ENCODE data around the gene APBB2. TPM values are rescaled to one million over a fixed set of nuclear protein-coding genes. Genes with fewer than 3 reads are reported as not detected.

APBB2 gene
- total and polyA plus RNA-seq, 2 of the 4 experiments (the other 2 are of a cell fraction), result 47.9 to 75.5 TPM

DNA sequence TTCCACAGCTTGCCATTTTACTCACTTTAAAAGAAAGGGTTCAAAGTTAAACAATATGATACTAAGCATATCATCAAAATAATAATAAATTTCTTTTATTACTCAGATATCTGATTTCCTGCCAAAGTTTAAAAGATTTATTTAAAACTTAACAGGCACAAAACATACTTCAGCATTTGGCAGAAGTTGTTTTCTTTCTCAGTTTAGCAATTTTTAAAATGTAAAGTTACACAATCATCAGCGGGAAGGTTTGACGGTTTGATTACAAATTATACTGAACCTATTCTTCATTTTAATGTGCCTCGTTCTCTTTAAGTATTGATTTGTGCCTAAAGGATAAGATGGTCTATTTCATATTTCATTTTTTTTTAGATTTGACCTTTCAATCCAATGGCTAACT, 227.2 kb downstream of the APBB2 start:
- Histone ChIP-seq H4K8ac (ENCODE audit: low read depth in 2 of 2, low read length in 2 of 2) (no peak overlapping the region), H3K4me1 (ENCODE audit: control insufficient read depth, insufficient read depth, low read length) (peaks cover 18% of the 10 kb centered on the region), H3K79me1 (ENCODE audit: low read depth in 1 of 2, low read length in 2 of 2) (peaks cover 7 to 43% of the 10 kb centered on the region in 2 experiments; a peak in 3 of 4 replicates), H3K18ac (ENCODE audit: low read depth, low read length) (no peak overlapping the region), H3K14ac (replicated peaks; ENCODE audit: low read depth, low read length) (no peak overlapping the region), H3K4ac (ENCODE audit: low read depth, low read length) (no peak overlapping the region), H3K27ac (ENCODE audit: insufficient read depth, low read length) (no peak overlapping the region), H2AK9ac (replicated peaks; ENCODE audit: low read depth, low read length, poor library complexity) (no peak overlapping the region), H3K9me1 (ENCODE audit: insufficient read depth, low read length) (peaks cover 22% of the 10 kb centered on the region), H3K4me3 (ENCODE audit: insufficient read depth, low read depth, low read length) (no peak overlapping the region), H2AK5ac (ENCODE audit: low read depth, low read length) (no peak overlapping the region), H2BK120ac (ENCODE audit: low read depth, low read length) (no peak overlapping the region), H2BK15ac (ENCODE audit: low read depth, low read length) (no peak overlapping the region), H3K27me3 (ENCODE audit: control insufficient read depth, insufficient read depth, low read length) (no peaks in the 10 kb centered on the region), H4K5ac (ENCODE audit: low read depth, low read length) (no peak overlapping the region), H2AFZ (replicated peaks; ENCODE audit: low read length, poor library complexity) (no peak overlapping the region), H4K91ac (ENCODE audit: insufficient read depth, low read depth, low read length) (no peak overlapping the region), H3K4me2 (ENCODE audit: low read depth, low read length) (no peak overlapping the region), H3K23ac (ENCODE audit: low read depth, low read length) (no peak overlapping the region), H3K9me3 (ENCODE audit: control insufficient read depth, insufficient read depth, low read length) (no peaks in the 10 kb centered on the region), H4K20me1 (ENCODE audit: insufficient read depth, low read length) (no peaks in the 10 kb centered on the region), H3K36me3 (ENCODE audit: control insufficient read depth, insufficient read depth, low read length) (no peaks in the 10 kb centered on the region), H2BK5ac (ENCODE audit: low read depth, low read length, poor library complexity, severe bottlenecking) (no peak overlapping the region), H2BK20ac (ENCODE audit: low read depth, low read length) (no peak overlapping the region), H3K56ac (ENCODE audit: extremely low read depth, insufficient read depth, low read length) (no peak overlapping the region), H3K9ac (ENCODE audit: low read depth, low read length) (no peak overlapping the region)
- TF ChIP-seq CEBPB (IDR thresholded peaks at IDR 0.05; ENCODE audit: low read depth, low read length) (peak; percentile 32; the same call in 1 of the 2 replicates), USF2 (IDR thresholded peaks at IDR 0.05; ENCODE audit: low read depth, low read length) (no peak), MXI1 (IDR thresholded peaks at IDR 0.05; ENCODE audit: borderline replicate concordance, low read depth, low read length) (no peak)
- no peak for DNase-seq
- no CpG with 5 or more reads among the region's 3 CpGs for WGBS, 2 experiments (ENCODE audit: extremely low coverage in 2 of 2, insufficient read length in 1 of 2)
- no peak for ATAC-seq (ENCODE audit: low read depth)
- ChIA-PET POLR2A (ENCODE audit: unreplicated experiment) (no interaction called here), CTCF (interaction anchor here (0.6 to 2.1 kb wide), 2 partner anchors 11 to 16 kb away, joined by 3 to 8 read pairs; no protein-coding TSS in a partner anchor)
- BruUV-seq (replicated peaks), result no TSS peak
- in situ Hi-C loops (cut with MboI; ENCODE audit: low sequenced_read_pairs), result no loop called here
- dilution Hi-C loops (cut with HindIII; ENCODE audit: low sequenced_read_pairs, unreplicated experiment), result no loop called here
- intact Hi-C loops (cut with micrococcal nuclease), result no loop called here

Data from IMR-90 (cell line).